ENCODE measurements around the gene IFIT2. TPM values are rescaled to one million over a fixed set of nuclear protein-coding genes. Genes with fewer than 3 reads are reported as not detected.

Gene IFIT2
- total and polyA plus RNA-seq, 2 experiments from 2014 or later = 7.0 to 9.5 TPM

DNA sequence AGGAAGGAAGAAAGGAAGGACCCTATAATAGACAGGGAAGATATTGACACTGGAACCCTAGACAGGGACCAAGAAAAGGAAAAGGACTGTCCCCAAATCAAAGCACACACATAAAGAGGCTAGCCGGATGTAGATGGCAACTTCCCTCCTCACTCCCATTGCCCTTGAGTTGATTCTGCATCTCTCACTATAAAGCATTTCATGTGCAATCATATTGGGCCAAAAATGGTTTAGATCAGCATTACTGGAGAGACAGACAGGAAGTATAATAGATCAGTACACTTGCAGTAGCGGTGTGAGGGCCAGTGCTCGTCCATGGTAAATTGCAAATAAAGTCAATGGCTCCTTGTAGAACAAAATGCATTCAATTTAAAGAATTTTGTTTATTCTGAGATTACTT lies 34.4 kb downstream of the IFIT2 start:
- Histone ChIP-seq H3K27ac (no peak overlapping the region), H3K79me2 (ENCODE audit: insufficient read depth) (peaks cover 41% of the 10 kb centered on the region), H3K4me3 (no peak overlapping the region), H3F3A (ENCODE audit: insufficient read depth) (peaks cover 18% of the 10 kb centered on the region), H2AFZ (no peak overlapping the region), H3K36me3 (ENCODE audit: low read depth) (0 out of 2 replicates have a peak, but pooled peaks cover 9% of the 10 kb centered on the region), H3K9ac (no peak overlapping the region), H3K9me3 (ENCODE audit: low read depth) (no peaks in the 10 kb centered on the region), H3K4me2 (ENCODE audit: unreplicated experiment) (no peak overlapping the region), H3K27me3 (replicated peaks; ENCODE audit: insufficient read depth) (no peaks in the 10 kb centered on the region), H4K20me1 (ENCODE audit: insufficient read depth) (no peaks in the 10 kb centered on the region), H3K9me2 (ENCODE audit: insufficient read depth) (no peaks in the 10 kb centered on the region), H3K4me1 (ENCODE audit: insufficient read depth) (peaks cover 28% of the 10 kb centered on the region)
- no peak for DNase-seq
- TF ChIP-seq EZH2 (IDR thresholded peaks at IDR 0.05; ENCODE audit: insufficient read depth, poor library complexity, severe bottlenecking) (no peak), EZH2phosphoT487 (IDR thresholded peaks at IDR 0.05; ENCODE audit: insufficient read depth, low read depth) (no peak)
- whole genome bisulfite sequencing, 2 experiments (ENCODE audit: low coverage in 1 of 2, low lambda C conversion rate in 2 of 2, missing lambda C conversion rate in 2 of 2) = 96 to 99% methylated on average over 3 of the region's 3 CpGs
- in situ Hi-C loops (cut with MboI) = no loop called here

DNA sequence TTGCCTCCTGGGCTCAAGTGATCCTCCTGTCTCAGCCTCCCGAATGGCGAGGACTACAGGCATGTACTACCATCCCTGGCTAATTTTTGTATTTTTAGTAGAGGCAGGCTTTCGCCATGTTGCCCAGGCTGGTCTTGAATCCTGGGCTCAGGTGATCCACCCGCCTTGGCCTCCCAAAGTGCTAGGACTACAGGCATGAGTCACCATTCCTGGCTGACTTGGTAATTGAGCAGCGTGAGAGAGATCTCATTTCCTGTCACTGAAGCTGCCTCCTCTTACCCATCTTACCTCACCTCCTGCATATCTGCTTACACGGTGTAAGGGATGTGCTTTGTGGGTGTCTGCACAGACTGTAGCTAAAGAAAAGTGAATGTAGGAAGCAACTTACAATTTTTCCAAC lies 35.6 kb downstream of the IFIT2 start:
- TF ChIP-seq EZH2phosphoT487 (IDR thresholded peaks at IDR 0.05; ENCODE audit: insufficient read depth, low read depth) (no peak), EZH2 (IDR thresholded peaks at IDR 0.05; ENCODE audit: insufficient read depth, poor library complexity, severe bottlenecking) (no peak)
- Histone ChIP-seq H3K79me2 (ENCODE audit: insufficient read depth) (peaks cover 34% of the 10 kb centered on the region), H3K9me3 (ENCODE audit: low read depth) (no peaks in the 10 kb centered on the region), H3K27ac (no peak overlapping the region), H3K36me3 (ENCODE audit: low read depth) (0 out of 2 replicates have a peak, but pooled peaks cover 9% of the 10 kb centered on the region), H3K9ac (no peak overlapping the region), H3K4me1 (ENCODE audit: insufficient read depth) (peaks cover 22% of the 10 kb centered on the region), H4K20me1 (ENCODE audit: insufficient read depth) (no peaks in the 10 kb centered on the region), H3K27me3 (replicated peaks; ENCODE audit: insufficient read depth) (no peaks in the 10 kb centered on the region), H2AFZ (no peak overlapping the region), H3K4me2 (ENCODE audit: unreplicated experiment) (no peak overlapping the region), H3K4me3 (no peak overlapping the region), H3K9me2 (ENCODE audit: insufficient read depth) (no peaks in the 10 kb centered on the region), H3F3A (ENCODE audit: insufficient read depth) (peaks cover 15% of the 10 kb centered on the region)
- in situ Hi-C loops (cut with MboI) = no loop called here
- WGBS, 2 experiments (ENCODE audit: low coverage in 1 of 2, low lambda C conversion rate in 2 of 2, missing lambda C conversion rate in 2 of 2) = 71 to 76% methylated on average over 6 of the region's 6 CpGs
- peak; percentile 64 for DNase-seq

DNA sequence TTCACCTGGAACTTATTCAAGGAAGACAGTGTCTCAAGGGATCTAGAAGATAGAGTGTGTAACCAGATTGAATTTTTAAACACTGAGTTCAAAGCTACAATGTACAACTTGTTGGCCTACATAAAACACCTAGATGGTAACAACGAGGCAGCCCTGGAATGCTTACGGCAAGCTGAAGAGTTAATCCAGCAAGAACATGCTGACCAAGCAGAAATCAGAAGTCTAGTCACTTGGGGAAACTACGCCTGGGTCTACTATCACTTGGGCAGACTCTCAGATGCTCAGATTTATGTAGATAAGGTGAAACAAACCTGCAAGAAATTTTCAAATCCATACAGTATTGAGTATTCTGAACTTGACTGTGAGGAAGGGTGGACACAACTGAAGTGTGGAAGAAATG lies 36.9 kb downstream of the IFIT2 start:
- 97 to 98% methylated on average over 3 of the region's 3 CpGs for WGBS, 2 experiments (ENCODE audit: low coverage in 1 of 2, low lambda C conversion rate in 2 of 2, missing lambda C conversion rate in 2 of 2)
- H3K27me3 ChIP-seq (replicated peaks; ENCODE audit: insufficient read depth) = no peaks in the 10 kb centered on the region
- H3F3A ChIP-seq (ENCODE audit: insufficient read depth) = peaks cover 8% of the 10 kb centered on the region; the same call in 1 of the 2 replicates
- H2AFZ ChIP-seq = no peak overlapping the region
- H4K20me1 ChIP-seq (ENCODE audit: insufficient read depth) = no peaks in the 10 kb centered on the region
- DNase-seq = no peak
- H3K36me3 ChIP-seq (ENCODE audit: low read depth) = 0 out of 2 replicates have a peak, but pooled peaks cover 9% of the 10 kb centered on the region
- TF ChIP-seq EZH2 (IDR thresholded peaks at IDR 0.05; ENCODE audit: insufficient read depth, poor library complexity, severe bottlenecking) (no peak), EZH2phosphoT487 (IDR thresholded peaks at IDR 0.05; ENCODE audit: insufficient read depth, low read depth) (no peak)
- no peaks in the 10 kb centered on the region for H3K9me3 ChIP-seq (ENCODE audit: low read depth)
- no peak overlapping the region for H3K4me2 ChIP-seq (ENCODE audit: unreplicated experiment)
- H3K9me2 ChIP-seq (ENCODE audit: insufficient read depth) = no peaks in the 10 kb centered on the region
- H3K4me1 ChIP-seq (ENCODE audit: insufficient read depth) = peaks cover 14% of the 10 kb centered on the region
- H3K9ac ChIP-seq = no peak overlapping the region
- H3K4me3 ChIP-seq = no peak overlapping the region
- in situ Hi-C loops (cut with MboI) = no loop called here
- no peak overlapping the region for H3K27ac ChIP-seq
- H3K79me2 ChIP-seq (ENCODE audit: insufficient read depth) = peaks cover 22% of the 10 kb centered on the region

DNA sequence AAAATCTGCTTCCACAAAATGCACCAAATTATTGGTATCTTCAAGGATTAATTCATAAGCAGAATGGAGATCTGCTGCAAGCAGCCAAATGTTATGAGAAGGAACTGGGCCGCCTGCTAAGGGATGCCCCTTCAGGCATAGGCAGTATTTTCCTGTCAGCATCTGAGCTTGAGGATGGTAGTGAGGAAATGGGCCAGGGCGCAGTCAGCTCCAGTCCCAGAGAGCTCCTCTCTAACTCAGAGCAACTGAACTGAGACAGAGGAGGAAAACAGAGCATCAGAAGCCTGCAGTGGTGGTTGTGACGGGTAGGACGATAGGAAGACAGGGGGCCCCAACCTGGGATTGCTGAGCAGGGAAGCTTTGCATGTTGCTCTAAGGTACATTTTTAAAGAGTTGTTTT lies 38.0 kb downstream of the IFIT2 start:
- no peak overlapping the region for H3K4me2 ChIP-seq (ENCODE audit: unreplicated experiment)
- no peaks in the 10 kb centered on the region for H3K9me3 ChIP-seq (ENCODE audit: low read depth)
- peaks cover 8% of the 10 kb centered on the region; the same call in 1 of the 2 replicates for H3F3A ChIP-seq (ENCODE audit: insufficient read depth)
- 0 out of 2 replicates have a peak, but pooled peaks cover 9% of the 10 kb centered on the region for H3K36me3 ChIP-seq (ENCODE audit: low read depth)
- no peak overlapping the region for H3K4me3 ChIP-seq
- no peak overlapping the region for H3K27ac ChIP-seq
- 87 to 94% methylated on average over 4 of the region's 4 CpGs for WGBS, 2 experiments (ENCODE audit: low coverage in 1 of 2, low lambda C conversion rate in 2 of 2, missing lambda C conversion rate in 2 of 2)
- peaks cover 14% of the 10 kb centered on the region for H3K79me2 ChIP-seq (ENCODE audit: insufficient read depth)
- peaks cover 10% of the 10 kb centered on the region for H3K4me1 ChIP-seq (ENCODE audit: insufficient read depth)
- in situ Hi-C loops (cut with MboI) = no loop called here
- TF ChIP-seq EZH2phosphoT487 (IDR thresholded peaks at IDR 0.05; ENCODE audit: insufficient read depth, low read depth) (no peak), EZH2 (IDR thresholded peaks at IDR 0.05; ENCODE audit: insufficient read depth, poor library complexity, severe bottlenecking) (no peak)
- no peaks in the 10 kb centered on the region for H3K9me2 ChIP-seq (ENCODE audit: insufficient read depth)
- no peaks in the 10 kb centered on the region for H4K20me1 ChIP-seq (ENCODE audit: insufficient read depth)
- H3K27me3 ChIP-seq (replicated peaks; ENCODE audit: insufficient read depth) = no peaks in the 10 kb centered on the region
- H2AFZ ChIP-seq = no peak overlapping the region
- no peak for DNase-seq
- H3K9ac ChIP-seq = no peak overlapping the region
